WTC11 (cell line): ENCODE measurements around the gene GZMB. TPM values are rescaled to one million over a fixed set of nuclear protein-coding genes. Genes with fewer than 3 reads are reported as not detected.

ENCODE experiments used
- ATAC-seq: fragments of 200-7000 bp; cut with Tn5 transposase; 2 replicates; pipeline ENCODE4 v1.10.0; 2021; ENCODE audit warnings: mild to moderate bottlenecking, moderate library complexity
- CTCF ChIA-PET: fragments of 300-600 bp; sonication (Branson Sonifier 250); formaldehyde crosslinking; loops from one replicate; lab custom pipeline; 2021; ENCODE audit warnings: antibody characterized with exemption; lab: Charles Lee
- POLR2A ChIA-PET: fragments of 350-600 bp; sonication (Branson Sonifier 250); formaldehyde crosslinking; loops from one replicate; lab custom pipeline; 2021; ENCODE audit warnings: antibody characterized with exemption; lab: Charles Lee
- DNase-seq: peaks from one replicate; pipeline ENCODE4 v3.0.0; 2021; ENCODE audit warnings: low spot score
- H3K27ac Mint-ChIP-seq: 2 replicates; pipeline ENCODE4 v1.8.0; 2021; ENCODE audit warnings: mixed read lengths
- H3K27me3 Mint-ChIP-seq: 2 replicates; pipeline ENCODE4 v1.8.0; 2021; ENCODE audit warnings: low read depth, mild to moderate bottlenecking, moderate library complexity, mixed read lengths
- H3K36me3 Mint-ChIP-seq: 2 replicates; pipeline ENCODE4 v1.8.0; 2021; ENCODE audit warnings: mixed read lengths
- H3K4me1 Mint-ChIP-seq: 2 replicates; pipeline ENCODE4 v1.8.0; 2022; ENCODE audit warnings: mixed read lengths
- H3K4me3 Mint-ChIP-seq: 2 replicates; pipeline ENCODE4 v1.8.0; 2021; ENCODE audit warnings: mild to moderate bottlenecking, moderate library complexity, mixed read lengths
- H3K9me3 Mint-ChIP-seq: 2 replicates; pipeline ENCODE4 v1.8.0; 2021; ENCODE audit warnings: mixed read lengths
- GTF2I ChIP-seq: fragments of 250-450 bp; sonication (Bioruptor Pico); conservative IDR thresholded peaks from 2 replicates; pipeline ENCODE4 v1.4.0; 2021; ENCODE audit warnings: mild to moderate bottlenecking
- HMGA2 ChIP-seq: fragments of 250-450 bp; sonication (Bioruptor Pico); IDR thresholded peaks from 2 replicates; pipeline ENCODE4 v1.4.0; 2021; ENCODE audit warnings: mild to moderate bottlenecking, moderate library complexity
- NFYB ChIP-seq: sonication (generic); formaldehyde crosslinking; conservative IDR thresholded peaks from 2 replicates; pipeline ENCODE4 v1.8.0; 2022; ENCODE audit warnings: low read depth, missing genetic modification reagents
- OVOL2 ChIP-seq: fragments of 250-450 bp; sonication (Bioruptor Pico); IDR thresholded peaks from 2 replicates; pipeline ENCODE4 v1.9.0; 2021; ENCODE audit warnings: mild to moderate bottlenecking, borderline replicate concordance
- PRRX2 ChIP-seq: fragments of 250-450 bp; sonication (Bioruptor Pico); IDR thresholded peaks from 2 replicates; pipeline ENCODE4 v1.8.0; 2021; ENCODE audit warnings: mild to moderate bottlenecking
- RORB ChIP-seq: fragments of 250-450 bp; sonication (Bioruptor Pico); IDR thresholded peaks from 2 replicates; pipeline ENCODE4 v1.9.0; 2021; ENCODE audit warnings: mild to moderate bottlenecking
- SMAD3 ChIP-seq: sonication (generic); formaldehyde crosslinking; IDR thresholded peaks from 2 replicates; pipeline ENCODE4 v1.8.0; 2022; ENCODE audit warnings: missing genetic modification reagents, mild to moderate bottlenecking, borderline replicate concordance
- TEAD4 ChIP-seq: sonication (generic); formaldehyde crosslinking; IDR thresholded peaks from 2 replicates; pipeline ENCODE4 v1.8.0; 2022; ENCODE audit warnings: mild to moderate bottlenecking, missing genetic modification reagents
- TP53 ChIP-seq: sonication (generic); formaldehyde crosslinking; IDR thresholded peaks from 2 replicates; pipeline ENCODE4 v1.8.1; 2023; ENCODE audit warnings: mild to moderate bottlenecking, missing genetic modification reagents
- ZBTB21 ChIP-seq: sonication (generic); formaldehyde crosslinking; IDR thresholded peaks from 2 replicates; pipeline ENCODE4 v1.8.1; 2023; ENCODE audit warnings: mild to moderate bottlenecking, missing genetic modification reagents, borderline replicate concordance
- ZNF219 ChIP-seq: sonication (generic); formaldehyde crosslinking; IDR thresholded peaks from 2 replicates; pipeline ENCODE4 v1.8.0; 2023; ENCODE audit warnings: missing genetic modification reagents, mild to moderate bottlenecking, borderline replicate concordance
- ZNF263 ChIP-seq: sonication (generic); formaldehyde crosslinking; IDR thresholded peaks from 2 replicates; pipeline ENCODE4 v1.8.1; 2022; ENCODE audit warnings: low read depth, mild to moderate bottlenecking, moderate library complexity, missing genetic modification reagents
- ZNF396 ChIP-seq: fragments of 250-450 bp; sonication (Bioruptor Pico); IDR thresholded peaks from 2 replicates; pipeline ENCODE4 v1.8.0; 2021; ENCODE audit warnings: mild to moderate bottlenecking, moderate library complexity, borderline replicate concordance
- ZNF423 ChIP-seq: fragments of 250-450 bp; sonication (Bioruptor Pico); IDR thresholded peaks from 2 replicates; pipeline ENCODE4 v2.1.2; 2022; ENCODE audit warnings: mild to moderate bottlenecking, moderate library complexity
- ZNF671 ChIP-seq: fragments of 250-450 bp; sonication (Bioruptor Pico); IDR thresholded peaks from 2 replicates; pipeline ENCODE4 v1.8.0; 2021; ENCODE audit warnings: mild to moderate bottlenecking
- total RNA-seq: library from RNA; stranded (reverse); gene quantifications from 3 replicates; pipeline ENCODE4 v1.2.3, GENCODE V29; 2021
- TF ChIP-seq, protein P1 (sequence below): sonication (generic); formaldehyde crosslinking; IDR thresholded peaks from 2 replicates; pipeline ENCODE4 v1.8.1; 2023; ENCODE audit warnings: mild to moderate bottlenecking, missing genetic modification reagents
- TF ChIP-seq, protein P2 (sequence below): fragments of 250-450 bp; sonication (Bioruptor Pico); IDR thresholded peaks from 2 replicates; pipeline ENCODE4 v1.9.0; 2021; ENCODE audit warnings: mild to moderate bottlenecking, borderline replicate concordance
- TF ChIP-seq, protein P3 (sequence below): sonication (generic); formaldehyde crosslinking; IDR thresholded peaks from 2 replicates; pipeline ENCODE4 v1.8.1; 2022; ENCODE audit warnings: mild to moderate bottlenecking, missing genetic modification reagents, moderate library complexity, borderline replicate concordance

GZMB gene
- total RNA-seq, 1 experiment from 2014 or later = 0.68 TPM

DNA sequence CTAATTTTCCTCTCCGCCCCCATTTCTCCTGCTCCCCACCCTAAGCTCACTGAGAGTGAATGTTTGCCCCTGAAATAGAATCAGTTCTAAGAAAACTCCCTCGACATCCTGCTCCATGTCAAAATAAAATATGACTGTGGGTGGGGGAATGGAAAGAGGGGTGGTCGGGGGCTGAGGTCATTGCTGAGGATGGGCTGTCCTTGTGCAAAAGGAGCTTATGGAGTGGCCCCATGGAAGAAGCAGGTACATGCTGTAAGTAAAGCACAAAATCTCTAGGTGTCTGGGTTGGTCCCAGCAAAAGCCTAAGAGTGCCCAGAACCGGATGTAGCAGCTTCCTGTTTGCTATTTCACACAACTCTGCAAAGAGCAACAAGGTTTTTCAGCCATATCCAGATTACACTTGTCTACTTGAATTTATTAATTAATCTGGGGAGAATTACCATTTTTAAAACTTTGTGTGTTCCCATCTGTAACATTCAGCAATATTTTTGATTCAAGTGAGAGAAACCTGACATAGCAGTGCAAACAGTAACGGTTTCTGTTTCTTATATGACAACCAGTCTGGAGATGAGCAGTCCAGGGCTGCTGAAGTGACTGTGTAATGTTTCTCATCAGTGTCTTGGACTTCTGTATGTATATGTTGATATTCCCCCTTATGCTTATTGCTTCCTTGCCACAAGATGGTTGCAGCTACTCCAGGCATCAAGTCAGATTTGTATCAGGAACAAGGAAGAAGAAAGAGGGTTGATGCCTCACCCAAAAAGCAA, 40.4 kb upstream of the GZMB start:
- POLR2A ChIA-PET = no interaction called here
- no peak overlapping the region for H3K27ac Mint-ChIP-seq
- H3K36me3 Mint-ChIP-seq = no peaks in the 10 kb centered on the region
- ATAC-seq (no peak), DNase-seq (no peak)
- H3K9me3 Mint-ChIP-seq = no peaks in the 10 kb centered on the region
- H3K4me3 Mint-ChIP-seq = no peak overlapping the region
- H3K4me1 Mint-ChIP-seq = peaks cover 3% of the 10 kb centered on the region
- peaks cover 22% of the 10 kb centered on the region for H3K27me3 Mint-ChIP-seq
- CTCF ChIA-PET = interaction anchor here (0.9 to 1.3 kb wide), 3 partner anchors 68 to 193 kb away, joined by 3 to 4 read pairs (median 3); no protein-coding TSS in a partner anchor
- no peak for TF ChIP-seq RORB
- TF ChIP-seq GTF2I (CRISPR knock-in tag) = no peak
- TF ChIP-seq, protein P1, sequence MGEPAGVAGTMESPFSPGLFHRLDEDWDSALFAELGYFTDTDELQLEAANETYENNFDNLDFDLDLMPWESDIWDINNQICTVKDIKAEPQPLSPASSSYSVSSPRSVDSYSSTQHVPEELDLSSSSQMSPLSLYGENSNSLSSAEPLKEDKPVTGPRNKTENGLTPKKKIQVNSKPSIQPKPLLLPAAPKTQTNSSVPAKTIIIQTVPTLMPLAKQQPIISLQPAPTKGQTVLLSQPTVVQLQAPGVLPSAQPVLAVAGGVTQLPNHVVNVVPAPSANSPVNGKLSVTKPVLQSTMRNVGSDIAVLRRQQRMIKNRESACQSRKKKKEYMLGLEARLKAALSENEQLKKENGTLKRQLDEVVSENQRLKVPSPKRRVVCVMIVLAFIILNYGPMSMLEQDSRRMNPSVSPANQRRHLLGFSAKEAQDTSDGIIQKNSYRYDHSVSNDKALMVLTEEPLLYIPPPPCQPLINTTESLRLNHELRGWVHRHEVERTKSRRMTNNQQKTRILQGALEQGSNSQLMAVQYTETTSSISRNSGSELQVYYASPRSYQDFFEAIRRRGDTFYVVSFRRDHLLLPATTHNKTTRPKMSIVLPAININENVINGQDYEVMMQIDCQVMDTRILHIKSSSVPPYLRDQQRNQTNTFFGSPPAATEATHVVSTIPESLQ = no peak
- TF ChIP-seq, protein P2, sequence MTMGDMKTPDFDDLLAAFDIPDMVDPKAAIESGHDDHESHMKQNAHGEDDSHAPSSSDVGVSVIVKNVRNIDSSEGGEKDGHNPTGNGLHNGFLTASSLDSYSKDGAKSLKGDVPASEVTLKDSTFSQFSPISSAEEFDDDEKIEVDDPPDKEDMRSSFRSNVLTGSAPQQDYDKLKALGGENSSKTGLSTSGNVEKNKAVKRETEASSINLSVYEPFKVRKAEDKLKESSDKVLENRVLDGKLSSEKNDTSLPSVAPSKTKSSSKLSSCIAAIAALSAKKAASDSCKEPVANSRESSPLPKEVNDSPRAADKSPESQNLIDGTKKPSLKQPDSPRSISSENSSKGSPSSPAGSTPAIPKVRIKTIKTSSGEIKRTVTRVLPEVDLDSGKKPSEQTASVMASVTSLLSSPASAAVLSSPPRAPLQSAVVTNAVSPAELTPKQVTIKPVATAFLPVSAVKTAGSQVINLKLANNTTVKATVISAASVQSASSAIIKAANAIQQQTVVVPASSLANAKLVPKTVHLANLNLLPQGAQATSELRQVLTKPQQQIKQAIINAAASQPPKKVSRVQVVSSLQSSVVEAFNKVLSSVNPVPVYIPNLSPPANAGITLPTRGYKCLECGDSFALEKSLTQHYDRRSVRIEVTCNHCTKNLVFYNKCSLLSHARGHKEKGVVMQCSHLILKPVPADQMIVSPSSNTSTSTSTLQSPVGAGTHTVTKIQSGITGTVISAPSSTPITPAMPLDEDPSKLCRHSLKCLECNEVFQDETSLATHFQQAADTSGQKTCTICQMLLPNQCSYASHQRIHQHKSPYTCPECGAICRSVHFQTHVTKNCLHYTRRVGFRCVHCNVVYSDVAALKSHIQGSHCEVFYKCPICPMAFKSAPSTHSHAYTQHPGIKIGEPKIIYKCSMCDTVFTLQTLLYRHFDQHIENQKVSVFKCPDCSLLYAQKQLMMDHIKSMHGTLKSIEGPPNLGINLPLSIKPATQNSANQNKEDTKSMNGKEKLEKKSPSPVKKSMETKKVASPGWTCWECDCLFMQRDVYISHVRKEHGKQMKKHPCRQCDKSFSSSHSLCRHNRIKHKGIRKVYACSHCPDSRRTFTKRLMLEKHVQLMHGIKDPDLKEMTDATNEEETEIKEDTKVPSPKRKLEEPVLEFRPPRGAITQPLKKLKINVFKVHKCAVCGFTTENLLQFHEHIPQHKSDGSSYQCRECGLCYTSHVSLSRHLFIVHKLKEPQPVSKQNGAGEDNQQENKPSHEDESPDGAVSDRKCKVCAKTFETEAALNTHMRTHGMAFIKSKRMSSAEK (CRISPR knock-in tag) = no peak
- TF ChIP-seq OVOL2 (CRISPR knock-in tag) = no peak
- TF ChIP-seq HMGA2 = no peak
- no peak for TF ChIP-seq ZNF396 (CRISPR knock-in tag)
- TF ChIP-seq PRRX2 (CRISPR knock-in tag) = no peak

DNA sequence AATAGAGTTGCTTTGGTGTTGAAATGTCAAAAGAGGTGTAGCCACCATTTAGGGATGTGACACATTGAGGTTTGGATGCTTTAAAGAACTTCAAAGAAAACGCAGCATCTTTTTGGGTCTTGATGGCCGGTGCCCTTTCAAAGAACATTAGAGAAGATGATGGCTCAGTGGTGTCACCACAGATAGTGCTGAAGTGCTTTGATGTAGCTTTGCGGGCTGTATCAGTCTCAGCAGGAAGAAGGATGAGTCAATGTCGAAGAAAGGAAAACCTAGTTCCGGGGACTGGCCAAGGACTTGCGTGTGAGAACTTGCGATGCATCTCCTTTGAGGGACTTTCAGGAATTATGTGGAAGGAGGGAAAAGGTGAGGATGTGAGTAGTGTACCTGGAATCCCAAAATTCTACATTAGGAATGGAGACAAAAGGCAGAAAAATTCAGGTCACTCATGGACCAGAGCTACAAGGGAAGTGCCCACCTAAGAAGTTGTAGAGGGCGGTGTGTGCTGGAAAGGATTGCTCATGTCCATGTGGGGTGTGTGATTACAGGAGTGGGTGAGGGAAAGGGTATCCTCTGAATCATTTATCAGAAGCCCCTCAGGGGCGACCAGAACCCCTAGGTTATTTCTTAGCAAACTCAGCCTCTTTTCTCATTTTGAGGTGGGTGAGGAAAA, 39.7 kb upstream of the GZMB start:
- ATAC-seq (no peak), DNase-seq (no peak)
- H3K36me3 Mint-ChIP-seq = no peaks in the 10 kb centered on the region
- H3K27me3 Mint-ChIP-seq = peaks cover 19% of the 10 kb centered on the region
- H3K4me3 Mint-ChIP-seq = no peak overlapping the region
- TF ChIP-seq NFYB (CRISPR knock-in tag) (no peak), ZBTB21 (CRISPR knock-in tag) (no peak), ZNF219 (CRISPR knock-in tag) (no peak)
- TF ChIP-seq, all 79 proteins: peak for 0
- no peak overlapping the region for H3K27ac Mint-ChIP-seq
- ChIA-PET CTCF (interaction anchor here (0.9 to 1.3 kb wide), 2 partner anchors 68 to 192 kb away, joined by 3 to 4 read pairs; no protein-coding TSS in a partner anchor), POLR2A (no interaction called here)
- peaks cover under 1% of the 10 kb centered on the region for H3K4me1 Mint-ChIP-seq
- H3K9me3 Mint-ChIP-seq = no peaks in the 10 kb centered on the region

DNA sequence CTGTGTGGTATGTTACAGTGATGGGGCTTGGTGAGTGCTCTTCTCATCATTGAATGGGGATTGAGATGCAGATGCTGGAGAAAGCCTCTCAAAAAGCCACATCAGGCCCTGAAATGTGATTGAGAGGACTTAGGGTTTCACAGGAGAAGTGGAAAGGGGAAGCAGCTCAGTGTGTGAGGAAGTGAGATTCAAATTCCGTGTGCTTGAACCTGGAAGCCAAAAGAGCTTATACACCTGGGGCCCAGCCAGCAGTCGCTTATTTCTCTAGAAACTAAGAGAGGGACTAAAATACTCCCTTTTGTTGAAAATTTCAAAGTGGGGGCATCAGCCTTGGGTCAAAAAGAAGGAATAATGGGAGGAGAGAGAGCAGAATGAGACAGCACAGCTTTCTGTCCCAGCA, 39.1 kb upstream of the GZMB start:
- Mint-ChIP-seq H3K4me3 (no peak overlapping the region), H3K36me3 (no peaks in the 10 kb centered on the region), H3K4me1 (no peaks in the 10 kb centered on the region), H3K27me3 (peaks cover 12% of the 10 kb centered on the region), H3K9me3 (no peaks in the 10 kb centered on the region)
- DNase-seq (no peak), ATAC-seq (no peak)
- POLR2A ChIA-PET = no interaction called here
- CTCF ChIA-PET = no interaction called here
- TF ChIP-seq, protein P3, sequence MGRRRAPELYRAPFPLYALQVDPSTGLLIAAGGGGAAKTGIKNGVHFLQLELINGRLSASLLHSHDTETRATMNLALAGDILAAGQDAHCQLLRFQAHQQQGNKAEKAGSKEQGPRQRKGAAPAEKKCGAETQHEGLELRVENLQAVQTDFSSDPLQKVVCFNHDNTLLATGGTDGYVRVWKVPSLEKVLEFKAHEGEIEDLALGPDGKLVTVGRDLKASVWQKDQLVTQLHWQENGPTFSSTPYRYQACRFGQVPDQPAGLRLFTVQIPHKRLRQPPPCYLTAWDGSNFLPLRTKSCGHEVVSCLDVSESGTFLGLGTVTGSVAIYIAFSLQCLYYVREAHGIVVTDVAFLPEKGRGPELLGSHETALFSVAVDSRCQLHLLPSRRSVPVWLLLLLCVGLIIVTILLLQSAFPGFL (CRISPR knock-in tag) = no peak
- TF ChIP-seq SMAD3 = no peak
- no peak for TF ChIP-seq ZNF263 (CRISPR knock-in tag)
- TF ChIP-seq TEAD4 = no peak
- TF ChIP-seq ZNF396 (CRISPR knock-in tag) = no peak
- no peak for TF ChIP-seq TP53 (CRISPR knock-in tag)
- no peak for TF ChIP-seq ZBTB21 (CRISPR knock-in tag)
- TF ChIP-seq ZNF423 (CRISPR knock-in tag) = no peak
- no peak for TF ChIP-seq ZNF671 (CRISPR knock-in tag)
- TF ChIP-seq, all 79 proteins: peak for 0
- H3K27ac Mint-ChIP-seq = no peak overlapping the region
